Measurements from ENCODE around the gene ZNF853.
"Not testable (repeated sequence)": the region's sequence is repeated elsewhere in the genome, so short reads cannot be mapped to it uniquely, and the experiment has no call there.

ZNF853 gene

DNA sequence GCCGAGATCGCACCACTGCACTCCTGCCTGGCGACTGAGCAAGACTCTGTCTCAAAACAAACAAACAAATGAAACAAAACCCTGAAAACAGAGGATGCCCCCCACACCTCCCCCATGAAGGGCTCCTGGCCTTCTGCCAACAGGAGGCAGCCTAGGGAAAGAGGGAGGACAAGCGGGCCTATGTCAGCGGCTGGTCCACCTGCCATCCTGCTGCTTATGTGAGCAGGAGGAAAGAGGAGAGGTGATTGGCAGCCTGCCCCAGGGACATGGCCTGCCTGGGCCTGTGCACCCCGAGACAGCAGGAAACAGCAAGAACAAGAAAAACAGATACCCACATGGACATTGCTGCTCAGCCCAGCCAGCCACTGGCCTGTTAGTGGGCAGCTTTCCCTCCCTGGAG, 12.6 kb downstream of the ZNF853 start:
- Histone ChIP-seq H3K27ac (ENCODE audit: low read length) (no peak overlapping the region), H3K27me3 (ENCODE audit: control insufficient read depth, insufficient read depth, low read length) (no peaks in the 10 kb centered on the region), H3K9ac (ENCODE audit: low read length) (no peak overlapping the region), H3K4me3 (ENCODE audit: low read length) (no peak overlapping the region), H3K4me1 (ENCODE audit: control insufficient read depth, low read depth, low read length) (no peaks in the 10 kb centered on the region), H3K36me3 (ENCODE audit: control insufficient read depth, low read depth, low read length) (peaks cover 4% of the 10 kb centered on the region), H3K9me3 (ENCODE audit: control insufficient read depth, low read depth, low read length) (no peaks in the 10 kb centered on the region)

DNA sequence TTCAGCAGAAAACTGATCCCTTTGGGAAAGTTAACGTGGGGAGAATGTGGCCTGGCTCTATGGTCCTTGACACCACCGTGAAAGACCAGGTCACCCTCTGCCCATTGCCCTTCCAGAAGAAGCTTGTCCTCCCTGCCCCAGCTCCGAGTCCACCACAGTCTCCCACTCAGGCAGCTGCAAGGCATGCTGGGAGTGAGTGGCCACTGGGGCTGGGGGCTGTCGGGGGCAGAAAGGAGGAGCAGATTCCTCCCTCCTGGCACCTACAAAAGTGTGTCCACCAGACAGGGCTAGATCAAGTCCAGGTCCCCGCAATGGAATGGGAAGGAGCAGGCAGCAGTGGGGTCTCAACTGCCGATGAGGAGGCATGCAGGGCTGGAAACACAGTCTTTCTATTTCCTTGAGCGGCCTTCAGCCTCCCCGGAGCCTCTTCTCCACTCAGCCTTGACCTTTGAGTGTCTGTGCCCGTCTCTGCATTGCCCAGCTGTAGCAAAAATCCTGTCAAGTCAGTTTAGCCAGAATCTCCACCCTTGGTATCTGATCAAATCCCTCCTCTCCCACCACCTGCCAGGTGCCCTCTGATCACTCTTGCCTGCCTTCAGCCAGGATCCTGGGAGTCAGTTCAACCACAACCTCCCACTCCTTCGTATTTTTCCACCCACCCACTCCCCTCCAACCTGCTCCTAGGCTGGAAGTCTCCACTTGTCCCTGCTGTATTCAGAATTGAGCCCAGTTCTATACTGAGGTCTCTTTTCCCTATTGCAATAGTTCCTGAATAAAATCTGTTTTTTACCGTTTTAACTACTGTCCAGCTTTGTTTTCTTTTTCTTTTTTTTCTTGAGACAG, 14.8 kb downstream of the ZNF853 start:
- Histone ChIP-seq H3K9ac (ENCODE audit: low read length) (no peak overlapping the region), H3K27ac (ENCODE audit: low read length) (no peak overlapping the region), H3K36me3 (ENCODE audit: control insufficient read depth, low read depth, low read length) (no peaks in the 10 kb centered on the region)

DNA sequence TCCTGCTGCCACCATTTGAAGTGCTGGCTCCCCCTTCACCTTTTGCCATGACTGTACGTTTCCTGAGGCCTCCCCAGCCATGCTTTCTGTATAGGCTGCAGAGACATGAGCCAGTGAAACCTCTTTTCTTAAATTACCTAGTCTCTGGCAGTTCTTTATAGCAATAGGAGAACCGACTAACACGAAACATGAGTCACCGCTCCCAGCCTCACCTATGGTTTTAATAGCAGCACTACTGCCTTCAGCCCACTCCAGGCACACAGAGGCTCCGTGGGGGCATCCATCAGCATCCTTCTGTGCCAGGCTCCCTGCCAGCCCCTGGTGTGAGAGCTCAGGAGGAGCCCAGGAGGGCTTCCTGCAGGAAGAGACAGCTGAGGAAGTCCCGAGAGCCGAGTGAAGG, 16.2 kb downstream of the ZNF853 start:
- H3K4me3 ChIP-seq (ENCODE audit: low read length), result no peak overlapping the region
- no peak overlapping the region for H3K27ac ChIP-seq (ENCODE audit: low read length)
- no peaks in the 10 kb centered on the region for H3K36me3 ChIP-seq (ENCODE audit: control insufficient read depth, low read depth, low read length)
- H3K9me3 ChIP-seq (ENCODE audit: control insufficient read depth, low read depth, low read length), result no peaks in the 10 kb centered on the region
- no peak overlapping the region for H3K9ac ChIP-seq (ENCODE audit: low read length)
- H3K4me1 ChIP-seq (ENCODE audit: control insufficient read depth, low read depth, low read length), result no peaks in the 10 kb centered on the region
- H3K27me3 ChIP-seq (ENCODE audit: control insufficient read depth, insufficient read depth, low read length), result no peaks in the 10 kb centered on the region

More for the DNA sequence above, 14.8 kb downstream of the ZNF853 start:
- Histone ChIP-seq H3K9me3 (ENCODE audit: control insufficient read depth, low read depth, low read length) (no peaks in the 10 kb centered on the region), H3K27me3 (ENCODE audit: control insufficient read depth, insufficient read depth, low read length) (no peaks in the 10 kb centered on the region), H3K4me1 (ENCODE audit: control insufficient read depth, low read depth, low read length) (no peaks in the 10 kb centered on the region), H3K4me3 (ENCODE audit: low read length) (no peak overlapping the region)

DNA sequence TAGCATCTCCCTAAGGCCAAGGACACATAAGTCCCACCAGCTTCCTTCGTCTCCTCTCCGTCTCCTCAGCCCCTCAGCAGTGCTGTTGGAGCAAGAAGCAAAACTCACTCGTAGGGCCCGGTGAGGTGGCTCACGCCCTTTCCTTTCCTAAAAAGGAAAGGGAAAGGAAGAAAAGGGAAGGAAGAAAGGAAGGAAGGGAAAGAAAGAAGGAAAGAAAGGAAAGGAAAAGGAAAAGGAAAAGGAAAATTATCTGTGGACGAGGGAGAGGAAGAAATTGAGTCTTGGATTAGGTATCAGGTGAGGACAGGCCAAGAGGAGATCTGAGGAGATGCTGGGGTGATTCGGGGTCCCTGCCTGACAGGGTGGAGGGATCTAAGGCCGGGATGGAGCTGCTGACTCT, 18.6 kb downstream of the ZNF853 start:
- Histone ChIP-seq H3K4me1 (ENCODE audit: control insufficient read depth, low read depth, low read length) (no peaks in the 10 kb centered on the region), H3K4me3 (ENCODE audit: low read length) (no peak overlapping the region)

DNA sequence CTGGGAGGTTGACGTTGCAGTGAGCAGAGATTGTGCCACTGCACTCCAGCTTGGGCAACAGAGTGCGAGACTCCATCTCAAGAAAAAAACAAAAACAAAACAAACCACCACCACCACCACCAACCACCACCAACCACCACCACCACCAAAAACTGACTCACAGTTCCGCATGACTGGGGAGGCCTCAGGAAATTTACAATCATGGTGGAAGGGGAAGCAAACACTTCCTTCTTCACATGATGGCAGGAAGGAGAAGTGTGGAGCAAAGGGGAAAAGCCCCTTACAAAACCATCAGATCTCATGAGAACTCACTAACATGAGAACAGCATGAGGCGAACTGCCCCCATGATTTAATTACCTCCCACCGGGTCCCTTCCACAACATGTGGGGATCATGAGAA, 19.6 kb downstream of the ZNF853 start:
- not testable (repeated sequence) for H3K4me1 ChIP-seq (ENCODE audit: control insufficient read depth, low read depth, low read length)

More for the DNA sequence above, 18.6 kb downstream of the ZNF853 start:
- H3K36me3 ChIP-seq (ENCODE audit: control insufficient read depth, low read depth, low read length), result no peaks in the 10 kb centered on the region
- no peaks in the 10 kb centered on the region for H3K27me3 ChIP-seq (ENCODE audit: control insufficient read depth, insufficient read depth, low read length)
- H3K9me3 ChIP-seq (ENCODE audit: control insufficient read depth, low read depth, low read length), result no peaks in the 10 kb centered on the region
- H3K27ac ChIP-seq (ENCODE audit: low read length), result no peak overlapping the region
- H3K9ac ChIP-seq (ENCODE audit: low read length), result no peak overlapping the region

DNA sequence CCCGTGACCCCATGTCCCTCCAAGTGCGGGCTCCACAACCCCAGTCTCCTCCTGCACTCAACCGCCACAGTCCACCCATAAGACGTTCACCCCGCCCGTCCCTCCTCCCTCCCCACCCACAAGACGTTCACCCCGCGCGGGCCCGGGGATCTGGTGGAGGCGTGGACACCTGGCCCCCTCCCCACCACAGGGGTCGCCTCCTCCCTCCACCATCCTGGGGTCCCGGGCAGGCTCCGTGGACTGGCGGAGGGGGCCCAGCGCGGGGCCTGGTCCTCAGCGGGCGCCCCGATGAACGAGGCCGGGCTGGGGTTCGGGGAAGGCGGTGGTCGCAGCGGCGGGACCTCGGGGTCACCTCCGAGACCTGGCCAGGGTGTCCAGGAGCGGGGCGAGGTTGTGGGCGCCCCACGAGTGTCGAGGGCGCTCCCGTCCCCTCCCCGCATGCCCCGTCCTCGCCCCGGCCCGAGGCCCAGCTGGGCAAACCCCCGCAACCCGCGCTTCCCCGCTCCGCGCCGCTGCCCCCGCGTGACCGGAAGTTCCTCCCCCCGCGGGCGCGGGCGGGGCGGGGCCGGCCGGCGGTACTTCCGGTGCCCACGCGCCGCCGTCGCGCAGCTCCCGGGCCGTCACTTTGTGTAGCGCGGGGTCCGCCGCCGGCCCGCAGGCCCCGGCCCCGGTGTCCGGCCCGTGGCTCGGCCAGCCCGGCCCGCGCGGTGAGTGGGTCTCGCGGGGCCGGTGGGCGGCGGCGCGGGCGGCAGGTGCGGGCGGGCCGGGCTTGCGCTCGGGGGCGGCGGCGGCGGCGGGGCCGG, 21.5 kb downstream of the ZNF853 start, which contains the start of gene ZNF316:
Gene ZNF316 (plus strand): TSS at position 578 of the 803 bp plus-strand sequence. CDS start 5,092 bp downstream, outside the sequence.
- peaks cover 5% of the 10 kb centered on the region for H3K4me1 ChIP-seq (ENCODE audit: control insufficient read depth, low read depth, low read length)
- no peak within 1 kb of the TSS for H3K27ac ChIP-seq (ENCODE audit: low read length)
- no peak within 1 kb of the TSS for H3K9ac ChIP-seq (ENCODE audit: low read length)

More for the DNA sequence above, 19.6 kb downstream of the ZNF853 start:
- not testable (repeated sequence) for H3K36me3 ChIP-seq (ENCODE audit: control insufficient read depth, low read depth, low read length); H3K27me3 ChIP-seq (ENCODE audit: control insufficient read depth, insufficient read depth, low read length); H3K27ac ChIP-seq (ENCODE audit: low read length); H3K9ac ChIP-seq (ENCODE audit: low read length); H3K9me3 ChIP-seq (ENCODE audit: control insufficient read depth, low read depth, low read length); H3K4me3 ChIP-seq (ENCODE audit: low read length)

DNA sequence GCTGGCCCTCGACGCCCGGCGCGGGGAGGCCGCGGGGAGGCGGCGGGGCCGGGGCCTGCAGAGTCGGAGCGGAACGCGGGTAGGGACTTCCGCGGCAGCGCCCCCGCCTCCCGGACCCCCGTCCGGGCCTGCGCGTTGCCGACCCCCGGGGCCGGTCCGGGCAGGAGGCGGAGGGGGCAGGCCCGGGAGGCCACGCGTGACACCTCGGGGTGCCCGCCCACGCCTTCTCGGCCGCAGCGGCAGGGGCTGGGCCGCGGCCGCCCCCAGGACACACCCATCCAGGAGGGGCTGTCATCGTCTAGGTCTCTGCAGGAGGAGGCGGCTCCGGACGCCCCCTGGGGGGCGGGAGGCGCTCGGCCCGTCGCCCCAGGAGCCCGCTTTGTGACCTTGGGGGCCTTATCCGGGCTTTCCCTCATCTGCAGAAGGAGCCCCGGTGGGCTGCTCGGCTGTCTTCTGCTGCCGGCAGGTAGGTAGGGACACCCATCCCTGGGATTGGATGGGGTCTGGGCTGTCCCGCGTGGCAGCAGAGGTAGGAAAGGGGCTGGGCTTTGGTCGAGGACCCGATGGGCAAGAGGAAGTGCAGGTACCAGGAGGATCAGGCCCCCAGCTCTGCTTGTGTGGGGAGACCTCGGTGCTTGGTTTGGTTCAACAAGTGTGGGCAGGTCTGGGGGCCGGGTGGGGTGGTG, 22.3 kb downstream of the ZNF853 start:
- Histone ChIP-seq H3K27ac (ENCODE audit: low read length) (no peak overlapping the region), H3K27me3 (ENCODE audit: control insufficient read depth, insufficient read depth, low read length) (no peaks in the 10 kb centered on the region), H3K36me3 (ENCODE audit: control insufficient read depth, low read depth, low read length) (no peaks in the 10 kb centered on the region), H3K4me1 (ENCODE audit: control insufficient read depth, low read depth, low read length) (peaks cover 5% of the 10 kb centered on the region), H3K9me3 (ENCODE audit: control insufficient read depth, low read depth, low read length) (no peaks in the 10 kb centered on the region), H3K9ac (ENCODE audit: low read length) (no peak overlapping the region), H3K4me3 (ENCODE audit: low read length) (peak overlapping the region; percentile 52)

More for the DNA sequence above, 21.5 kb downstream of the ZNF853 start, which contains the start of gene ZNF316:
- no peaks in the 10 kb centered on the region for H3K27me3 ChIP-seq (ENCODE audit: control insufficient read depth, insufficient read depth, low read length)
- peak within 1 kb of the TSS; percentile 52 for H3K4me3 ChIP-seq (ENCODE audit: low read length)
- no peaks in the 10 kb centered on the region for H3K9me3 ChIP-seq (ENCODE audit: control insufficient read depth, low read depth, low read length)
- no peaks in the 10 kb centered on the region for H3K36me3 ChIP-seq (ENCODE audit: control insufficient read depth, low read depth, low read length)

DNA sequence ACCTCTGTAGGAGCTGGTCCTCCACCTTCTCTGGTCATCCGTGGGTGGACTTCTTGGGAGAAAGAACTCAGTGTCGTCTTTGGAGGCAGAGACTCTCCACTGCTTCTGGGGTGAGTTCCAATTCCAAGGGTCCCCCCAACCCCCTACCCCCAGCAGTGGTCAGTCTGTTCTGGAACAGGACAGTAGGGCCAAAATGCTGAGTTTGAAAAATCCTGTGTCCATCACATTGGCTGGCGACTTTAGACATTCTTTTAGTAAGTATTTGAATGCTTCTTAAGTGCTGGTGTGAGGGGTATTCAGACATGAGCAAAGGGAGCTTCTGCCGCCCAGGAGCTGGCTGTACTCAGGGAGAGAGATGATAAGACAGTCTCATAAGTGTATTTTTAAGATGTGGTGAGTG, 23.6 kb downstream of the ZNF853 start:
- Histone ChIP-seq H3K9me3 (ENCODE audit: control insufficient read depth, low read depth, low read length) (no peaks in the 10 kb centered on the region), H3K4me1 (ENCODE audit: control insufficient read depth, low read depth, low read length) (peaks cover 5% of the 10 kb centered on the region), H3K4me3 (ENCODE audit: low read length) (no peak overlapping the region), H3K36me3 (ENCODE audit: control insufficient read depth, low read depth, low read length) (peaks cover 3% of the 10 kb centered on the region), H3K9ac (ENCODE audit: low read length) (no peak overlapping the region), H3K27me3 (ENCODE audit: control insufficient read depth, insufficient read depth, low read length) (no peaks in the 10 kb centered on the region), H3K27ac (ENCODE audit: low read length) (no peak overlapping the region)

DNA sequence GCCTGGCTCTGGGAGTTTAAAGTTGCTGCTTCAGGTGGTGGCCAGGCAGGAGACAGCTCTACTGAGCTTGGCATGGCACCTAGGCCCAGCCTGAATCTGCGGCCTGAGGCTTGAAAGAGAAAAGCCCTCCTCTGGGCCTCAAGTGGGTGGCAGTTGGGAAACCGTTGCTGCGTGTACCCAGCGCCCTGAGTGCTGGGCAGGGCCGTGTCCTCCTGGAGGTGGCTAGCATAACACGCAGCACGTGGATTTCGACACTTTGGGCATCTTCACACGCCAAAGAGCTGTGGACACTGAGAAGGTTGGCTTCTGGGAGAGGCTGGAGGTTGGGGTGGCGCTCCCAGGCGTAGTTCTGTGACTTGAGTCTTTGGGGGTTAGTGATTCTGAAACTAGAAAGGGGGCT, 24.2 kb downstream of the ZNF853 start:
- Histone ChIP-seq H3K4me3 (ENCODE audit: low read length) (no peak overlapping the region), H3K9ac (ENCODE audit: low read length) (no peak overlapping the region), H3K36me3 (ENCODE audit: control insufficient read depth, low read depth, low read length) (peaks cover 3% of the 10 kb centered on the region), H3K27ac (ENCODE audit: low read length) (no peak overlapping the region), H3K27me3 (ENCODE audit: control insufficient read depth, insufficient read depth, low read length) (no peaks in the 10 kb centered on the region), H3K9me3 (ENCODE audit: control insufficient read depth, low read depth, low read length) (no peaks in the 10 kb centered on the region), H3K4me1 (ENCODE audit: control insufficient read depth, low read depth, low read length) (peaks cover 5% of the 10 kb centered on the region)

DNA sequence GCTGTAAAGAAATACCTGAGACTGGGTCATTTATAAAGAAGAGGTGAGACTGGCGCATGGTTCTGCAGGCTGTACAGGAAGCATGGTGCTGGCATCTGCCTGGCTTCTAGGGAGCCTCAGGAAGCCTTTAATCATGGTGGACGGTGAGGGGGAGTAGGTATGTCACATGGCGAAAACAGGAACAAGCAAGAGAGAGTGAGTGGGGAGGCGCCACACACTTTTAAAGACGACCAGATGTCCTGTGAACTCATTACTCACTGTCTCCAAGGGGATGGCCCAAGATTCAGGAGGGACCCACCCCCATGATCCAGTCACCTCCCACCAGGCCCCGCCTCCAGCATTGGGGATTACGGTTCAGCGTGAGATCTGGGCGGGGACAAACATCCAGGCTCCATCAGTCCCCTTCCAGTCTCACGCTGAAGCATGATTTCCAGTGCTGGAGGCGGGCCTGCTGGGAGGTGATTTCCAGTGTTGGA, 24.9 kb downstream of the ZNF853 start:
- Histone ChIP-seq H3K27me3 (ENCODE audit: control insufficient read depth, insufficient read depth, low read length) (no peaks in the 10 kb centered on the region), H3K9me3 (ENCODE audit: control insufficient read depth, low read depth, low read length) (no peaks in the 10 kb centered on the region), H3K9ac (ENCODE audit: low read length) (no peak overlapping the region), H3K27ac (ENCODE audit: low read length) (no peak overlapping the region), H3K4me3 (ENCODE audit: low read length) (no peak overlapping the region), H3K4me1 (ENCODE audit: control insufficient read depth, low read depth, low read length) (peaks cover 5% of the 10 kb centered on the region), H3K36me3 (ENCODE audit: control insufficient read depth, low read depth, low read length) (peaks cover 3% of the 10 kb centered on the region)

Data from iPS-18a (cell line).